ENCODE results near the gene AP2B1. TPM values are rescaled to one million over a fixed set of nuclear protein-coding genes. Genes with fewer than 3 reads are reported as not detected.
"Not testable (repeated sequence)": the region's sequence is repeated elsewhere in the genome, so short reads cannot be mapped to it uniquely, and the experiment has no call there.

Gene AP2B1
- total RNA-seq, 1 donor from 2014 or later = 145 TPM

DNA sequence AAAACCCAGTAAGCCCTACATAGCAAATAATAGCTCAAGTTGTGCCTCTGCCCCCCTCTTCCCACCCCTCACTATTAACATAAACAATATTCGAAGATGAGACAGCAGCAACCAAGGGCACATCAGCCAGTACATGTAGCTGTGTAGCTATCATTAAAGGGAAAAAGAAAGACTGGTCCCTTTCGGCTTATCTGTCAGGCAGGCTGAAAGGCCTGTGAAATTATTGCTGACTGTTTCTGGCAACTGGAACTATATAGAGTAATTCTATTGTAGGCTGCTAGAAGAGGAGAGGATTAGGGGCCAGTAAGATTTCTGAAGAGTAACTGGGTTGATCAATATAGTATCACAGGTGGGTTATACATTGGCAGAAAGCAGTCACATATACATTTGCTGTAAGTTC is 107.8 kb downstream of the AP2B1 start:
- H3K4me3 ChIP-seq = no peak overlapping the region
- intact Hi-C loops (cut with DNase I) = no loop called here
- peaks cover 62% of the 10 kb centered on the region for H3K36me3 ChIP-seq
- TF ChIP-seq, protein P1, sequence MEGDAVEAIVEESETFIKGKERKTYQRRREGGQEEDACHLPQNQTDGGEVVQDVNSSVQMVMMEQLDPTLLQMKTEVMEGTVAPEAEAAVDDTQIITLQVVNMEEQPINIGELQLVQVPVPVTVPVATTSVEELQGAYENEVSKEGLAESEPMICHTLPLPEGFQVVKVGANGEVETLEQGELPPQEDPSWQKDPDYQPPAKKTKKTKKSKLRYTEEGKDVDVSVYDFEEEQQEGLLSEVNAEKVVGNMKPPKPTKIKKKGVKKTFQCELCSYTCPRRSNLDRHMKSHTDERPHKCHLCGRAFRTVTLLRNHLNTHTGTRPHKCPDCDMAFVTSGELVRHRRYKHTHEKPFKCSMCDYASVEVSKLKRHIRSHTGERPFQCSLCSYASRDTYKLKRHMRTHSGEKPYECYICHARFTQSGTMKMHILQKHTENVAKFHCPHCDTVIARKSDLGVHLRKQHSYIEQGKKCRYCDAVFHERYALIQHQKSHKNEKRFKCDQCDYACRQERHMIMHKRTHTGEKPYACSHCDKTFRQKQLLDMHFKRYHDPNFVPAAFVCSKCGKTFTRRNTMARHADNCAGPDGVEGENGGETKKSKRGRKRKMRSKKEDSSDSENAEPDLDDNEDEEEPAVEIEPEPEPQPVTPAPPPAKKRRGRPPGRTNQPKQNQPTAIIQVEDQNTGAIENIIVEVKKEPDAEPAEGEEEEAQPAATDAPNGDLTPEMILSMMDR (IDR thresholded peaks at IDR 0.05) = no peak
- no peak overlapping the region for H3K27ac ChIP-seq
- H3K9me3 ChIP-seq = no peaks in the 10 kb centered on the region
- H3K27me3 ChIP-seq (ENCODE audit: low read depth) = no peaks in the 10 kb centered on the region
- ATAC-seq (no peak), DNase-seq (no peak)
- no peaks in the 10 kb centered on the region for H3K4me1 ChIP-seq

DNA sequence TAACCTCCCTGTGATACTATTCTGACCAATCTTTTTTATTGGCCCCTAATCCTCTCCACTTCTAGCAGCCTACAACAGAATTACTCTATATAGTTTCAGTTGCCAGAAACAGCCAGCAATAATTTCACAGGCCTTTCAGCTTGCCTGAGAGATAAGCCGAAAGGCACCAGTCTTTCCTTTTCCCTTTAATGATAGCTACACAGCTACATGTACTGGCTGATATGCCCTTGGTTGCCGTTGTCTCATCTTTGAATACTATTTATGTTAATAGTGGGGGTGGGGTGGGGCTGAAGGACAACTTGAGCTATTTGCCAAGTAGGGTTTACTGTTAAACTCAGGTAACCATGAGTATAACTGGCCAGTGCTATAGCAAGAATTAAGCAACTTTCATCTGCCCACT is 108.5 kb downstream of the AP2B1 start:
- H3K27me3 ChIP-seq (ENCODE audit: low read depth) = no peaks in the 10 kb centered on the region
- DNase-seq (no peak), ATAC-seq (no peak)
- intact Hi-C loops (cut with DNase I) = no loop called here
- H3K27ac ChIP-seq = no peak overlapping the region
- TF ChIP-seq, protein P1 (IDR thresholded peaks at IDR 0.05) = no peak
- H3K4me1 ChIP-seq = no peaks in the 10 kb centered on the region
- peaks cover 55% of the 10 kb centered on the region for H3K36me3 ChIP-seq
- H3K4me3 ChIP-seq = no peak overlapping the region
- no peaks in the 10 kb centered on the region for H3K9me3 ChIP-seq

DNA sequence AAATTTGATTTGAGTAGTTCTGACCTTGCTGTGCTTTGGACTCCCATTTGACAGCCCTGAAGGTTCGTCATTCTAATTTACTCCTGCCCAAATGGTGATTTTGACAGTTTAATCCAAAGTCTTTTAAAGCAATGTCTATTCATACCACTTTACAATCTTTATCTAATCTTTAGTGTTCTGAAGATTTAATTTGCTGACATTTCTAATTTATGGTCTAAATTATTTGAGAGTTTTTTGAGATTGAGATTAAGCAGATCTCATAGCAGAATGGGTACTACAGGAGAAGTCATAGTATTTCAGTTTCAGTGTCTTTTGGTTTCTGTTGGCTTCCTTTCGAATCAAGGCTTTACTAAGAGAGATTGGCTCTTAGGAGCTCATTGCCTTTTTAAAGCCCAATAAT is 111.7 kb downstream of the AP2B1 start:
- intact Hi-C loops (cut with DNase I) = no loop called here
- H3K27ac ChIP-seq = no peak overlapping the region
- ATAC-seq = no peak

DNA sequence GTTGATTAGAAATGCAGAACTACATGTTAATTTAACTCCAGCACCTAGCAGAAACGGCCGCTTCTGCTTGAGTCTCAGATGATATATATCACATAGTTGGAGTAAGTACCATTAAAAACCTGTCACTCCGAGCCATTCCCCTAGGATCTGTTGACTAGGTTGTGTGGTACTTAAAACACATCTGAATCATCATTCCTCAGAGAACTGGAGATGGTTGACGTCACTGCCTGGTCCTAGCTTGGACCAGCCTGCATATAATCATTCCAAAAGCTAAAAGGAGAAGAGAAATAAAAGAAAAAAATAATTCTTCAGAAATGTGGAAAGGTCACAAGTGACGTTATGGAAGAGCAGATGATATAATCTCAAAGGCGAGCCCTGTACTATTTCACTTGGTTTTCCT is 113.0 kb downstream of the AP2B1 start:
- DNase-seq (no peak), ATAC-seq (no peak)
- no peaks in the 10 kb centered on the region for H3K9me3 ChIP-seq
- H3K4me3 ChIP-seq = no peak overlapping the region
- TF ChIP-seq, protein P1 (IDR thresholded peaks at IDR 0.05) = no peak
- intact Hi-C loops (cut with DNase I) = no loop called here
- no peaks in the 10 kb centered on the region for H3K27me3 ChIP-seq (ENCODE audit: low read depth)
- H3K4me1 ChIP-seq = no peaks in the 10 kb centered on the region
- H3K36me3 ChIP-seq = peaks cover 26% of the 10 kb centered on the region
- no peak overlapping the region for H3K27ac ChIP-seq

More for the DNA sequence above, 111.7 kb downstream of the AP2B1 start:
- Histone ChIP-seq H3K4me1 (no peaks in the 10 kb centered on the region), H3K36me3 (peaks cover 39% of the 10 kb centered on the region), H3K27me3 (ENCODE audit: low read depth) (no peaks in the 10 kb centered on the region), H3K4me3 (no peak overlapping the region), H3K9me3 (no peaks in the 10 kb centered on the region)
- TF ChIP-seq, protein P1 (IDR thresholded peaks at IDR 0.05) = no peak
- DNase-seq = no peak

DNA sequence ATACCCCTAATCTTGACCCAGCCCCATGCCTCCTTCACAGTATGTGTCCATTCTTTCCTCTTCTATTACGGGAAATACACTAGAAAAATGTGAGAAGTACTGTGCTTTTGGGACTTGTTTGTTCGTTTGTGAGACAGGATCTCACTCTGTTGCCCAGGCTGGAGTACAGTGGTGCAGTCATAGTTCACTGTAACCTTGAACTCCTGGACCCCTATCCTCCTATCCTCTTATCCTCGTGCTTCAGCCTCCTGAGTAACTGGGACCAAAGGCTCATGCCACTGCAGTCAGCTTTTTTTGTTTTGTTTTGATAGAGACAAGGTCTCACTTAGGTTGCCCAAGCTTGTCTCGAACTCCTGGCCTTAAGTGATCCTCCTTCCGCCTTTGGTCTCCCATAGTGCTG is 114.4 kb downstream of the AP2B1 start:
- no peaks in the 10 kb centered on the region for H3K27me3 ChIP-seq (ENCODE audit: low read depth)
- no peaks in the 10 kb centered on the region for H3K9me3 ChIP-seq
- TF ChIP-seq, protein P1 (IDR thresholded peaks at IDR 0.05) = no peak
- intact Hi-C loops (cut with DNase I) = no loop called here
- H3K36me3 ChIP-seq = peaks cover 17% of the 10 kb centered on the region
- DNase-seq = no peak
- no peak overlapping the region for H3K27ac ChIP-seq
- peaks cover 13% of the 10 kb centered on the region for H3K4me1 ChIP-seq
- no peak overlapping the region for H3K4me3 ChIP-seq
- ATAC-seq = no peak

DNA sequence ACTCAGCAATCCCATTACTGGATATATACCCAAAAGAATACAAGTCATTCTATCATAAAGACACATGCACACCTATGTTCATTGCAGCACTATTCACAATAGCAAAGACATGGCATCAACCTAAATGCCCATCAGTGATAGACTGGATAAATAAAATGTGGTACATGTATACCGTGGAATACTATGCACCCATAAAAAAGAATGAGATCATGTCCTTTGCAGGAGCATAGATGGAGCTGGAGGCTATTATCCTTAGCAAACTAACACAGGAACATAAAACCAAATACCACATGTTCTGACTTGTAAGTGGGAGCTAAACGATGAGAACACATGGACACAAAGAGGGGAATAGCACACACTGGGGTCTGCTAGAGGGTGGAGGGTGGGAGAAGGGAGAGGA is 116.2 kb downstream of the AP2B1 start:
- H3K27ac ChIP-seq; H3K4me3 ChIP-seq; H3K36me3 ChIP-seq; intact Hi-C loops (cut with DNase I); DNase-seq; ATAC-seq; H3K9me3 ChIP-seq; H3K27me3 ChIP-seq (ENCODE audit: low read depth): not testable (repeated sequence)
- H3K4me1 ChIP-seq = peaks cover 17% of the 10 kb centered on the region

All from lower lobe of right lung (tissue), 2 donors.